Measurements from ENCODE around the gene STARD10. TPM values are rescaled to one million over a fixed set of nuclear protein-coding genes. Genes with fewer than 3 reads are reported as not detected.

The STARD10 gene
- total RNA-seq, 2 experiments from 2014 or later = 10.5 to 12.9 TPM

DNA sequence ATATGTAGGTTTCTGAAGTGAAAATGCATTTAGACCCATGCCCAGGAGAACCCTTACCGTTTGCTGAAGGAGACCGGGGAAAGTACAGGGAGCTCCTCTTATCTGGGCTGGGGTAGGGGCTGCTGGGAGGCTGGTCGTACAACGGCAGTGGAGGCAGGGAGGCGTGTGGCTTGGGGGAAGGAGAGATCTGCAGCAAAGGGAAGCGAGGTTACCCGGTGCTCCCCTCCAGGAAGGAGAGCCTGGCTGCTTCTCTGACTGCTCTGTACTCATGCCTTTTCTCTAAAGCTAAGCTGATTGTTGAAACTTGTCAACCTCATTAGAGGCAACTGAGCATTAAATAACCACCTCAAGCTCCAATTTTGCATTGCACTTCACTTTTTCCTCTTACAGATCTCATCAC is 47.5 kb upstream of the STARD10 start:
- H3K4me1 ChIP-seq (ENCODE audit: insufficient read depth, low read length) = no peaks in the 10 kb centered on the region
- CTCF ChIA-PET = interaction anchor here (0.6 to 2.2 kb wide), 3 partner anchors 10 to 160 kb away, joined by 3 to 7 read pairs (median 4); no protein-coding TSS in a partner anchor
- no peaks in the 10 kb centered on the region for H3K27me3 Mint-ChIP-seq
- no peak overlapping the region for H3K4me3 ChIP-seq (ENCODE audit: low read length)
- no peak overlapping the region for H3K27ac Mint-ChIP-seq
- H3K9me3 ChIP-seq (ENCODE audit: control insufficient read depth in 1 of 2, insufficient read depth in 1 of 2, low read length in 2 of 2) = no peaks in the 10 kb centered on the region
- H3K4me1 Mint-ChIP-seq (ENCODE audit: low read depth) = peaks cover 7% of the 10 kb centered on the region
- ATAC-seq (ENCODE audit: poor library complexity) = no peak
- H3K27ac ChIP-seq (ENCODE audit: low read depth in 1 of 2, low read length in 2 of 2) = no peak overlapping the region
- H3K27me3 ChIP-seq (ENCODE audit: control insufficient read depth in 1 of 2, insufficient read depth in 2 of 2, low read length in 2 of 2) = no peaks in the 10 kb centered on the region
- DNase-seq = no peak
- POLR2A ChIA-PET = interaction anchor here (1.1 to 1.2 kb wide), 2 partner anchors 49 to 119 kb away, joined by 3 to 5 read pairs; no protein-coding TSS in a partner anchor
- intact Hi-C loops (cut with DNase I, micrococcal nuclease) = no loop called here
- H3K36me3 Mint-ChIP-seq (ENCODE audit: low read depth) = peaks cover 72% of the 10 kb centered on the region
- H3K4me3 Mint-ChIP-seq = no peak overlapping the region
- TF ChIP-seq, protein P1, sequence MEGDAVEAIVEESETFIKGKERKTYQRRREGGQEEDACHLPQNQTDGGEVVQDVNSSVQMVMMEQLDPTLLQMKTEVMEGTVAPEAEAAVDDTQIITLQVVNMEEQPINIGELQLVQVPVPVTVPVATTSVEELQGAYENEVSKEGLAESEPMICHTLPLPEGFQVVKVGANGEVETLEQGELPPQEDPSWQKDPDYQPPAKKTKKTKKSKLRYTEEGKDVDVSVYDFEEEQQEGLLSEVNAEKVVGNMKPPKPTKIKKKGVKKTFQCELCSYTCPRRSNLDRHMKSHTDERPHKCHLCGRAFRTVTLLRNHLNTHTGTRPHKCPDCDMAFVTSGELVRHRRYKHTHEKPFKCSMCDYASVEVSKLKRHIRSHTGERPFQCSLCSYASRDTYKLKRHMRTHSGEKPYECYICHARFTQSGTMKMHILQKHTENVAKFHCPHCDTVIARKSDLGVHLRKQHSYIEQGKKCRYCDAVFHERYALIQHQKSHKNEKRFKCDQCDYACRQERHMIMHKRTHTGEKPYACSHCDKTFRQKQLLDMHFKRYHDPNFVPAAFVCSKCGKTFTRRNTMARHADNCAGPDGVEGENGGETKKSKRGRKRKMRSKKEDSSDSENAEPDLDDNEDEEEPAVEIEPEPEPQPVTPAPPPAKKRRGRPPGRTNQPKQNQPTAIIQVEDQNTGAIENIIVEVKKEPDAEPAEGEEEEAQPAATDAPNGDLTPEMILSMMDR (IDR thresholded peaks at IDR 0.05) = no peak
- H3K9me3 Mint-ChIP-seq = no peaks in the 10 kb centered on the region
- H3K36me3 ChIP-seq (ENCODE audit: insufficient read depth, low read length) = peaks cover 63% of the 10 kb centered on the region

DNA sequence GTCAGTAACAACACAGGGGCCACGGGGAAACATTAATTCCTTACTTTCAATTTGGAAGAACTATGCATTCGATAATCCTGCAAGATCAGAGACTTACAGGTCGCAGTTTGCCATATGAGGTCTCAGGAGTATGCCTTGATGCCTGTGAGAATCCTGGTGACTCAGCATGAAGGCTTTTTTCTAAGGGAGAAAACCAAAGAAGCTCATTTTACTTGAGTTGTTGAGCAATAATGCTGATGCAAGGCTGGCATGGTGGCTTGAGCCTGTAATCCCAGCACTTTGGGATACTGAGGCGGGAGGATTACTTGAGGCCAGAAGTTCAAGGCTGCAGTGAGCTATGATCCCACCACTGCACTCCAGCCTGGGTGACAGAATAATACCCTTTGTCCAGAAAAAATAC is 46.9 kb upstream of the STARD10 start:
- TF ChIP-seq, protein P1 (IDR thresholded peaks at IDR 0.05) = no peak
- H3K36me3 ChIP-seq (ENCODE audit: insufficient read depth, low read length) = peaks cover 61% of the 10 kb centered on the region
- CTCF ChIA-PET = interaction anchor here (2.2 kb wide), 1 partner anchor 9 kb away, joined by 7 read pairs; no protein-coding TSS in a partner anchor
- intact Hi-C loops (cut with DNase I, micrococcal nuclease) = no loop called here
- ATAC-seq (ENCODE audit: poor library complexity) (no peak), DNase-seq (no peak)
- Mint-ChIP-seq H3K27ac (no peak overlapping the region), H3K4me3 (no peak overlapping the region), H3K27me3 (no peaks in the 10 kb centered on the region), H3K9me3 (no peaks in the 10 kb centered on the region), H3K4me1 (ENCODE audit: low read depth) (peaks cover 7% of the 10 kb centered on the region), H3K36me3 (ENCODE audit: low read depth) (peaks cover 70% of the 10 kb centered on the region)
- H3K9me3 ChIP-seq (ENCODE audit: control insufficient read depth in 1 of 2, insufficient read depth in 1 of 2, low read length in 2 of 2) = no peaks in the 10 kb centered on the region
- POLR2A ChIA-PET = interaction anchor here (1.1 to 1.2 kb wide), 2 partner anchors 48 to 119 kb away, joined by 3 to 5 read pairs; no protein-coding TSS in a partner anchor
- H3K27me3 ChIP-seq (ENCODE audit: control insufficient read depth in 1 of 2, insufficient read depth in 2 of 2, low read length in 2 of 2) = no peaks in the 10 kb centered on the region
- H3K27ac ChIP-seq (ENCODE audit: low read depth in 1 of 2, low read length in 2 of 2) = no peak overlapping the region
- no peaks in the 10 kb centered on the region for H3K4me1 ChIP-seq (ENCODE audit: insufficient read depth, low read length)
- no peak overlapping the region for H3K4me3 ChIP-seq (ENCODE audit: low read length)

DNA sequence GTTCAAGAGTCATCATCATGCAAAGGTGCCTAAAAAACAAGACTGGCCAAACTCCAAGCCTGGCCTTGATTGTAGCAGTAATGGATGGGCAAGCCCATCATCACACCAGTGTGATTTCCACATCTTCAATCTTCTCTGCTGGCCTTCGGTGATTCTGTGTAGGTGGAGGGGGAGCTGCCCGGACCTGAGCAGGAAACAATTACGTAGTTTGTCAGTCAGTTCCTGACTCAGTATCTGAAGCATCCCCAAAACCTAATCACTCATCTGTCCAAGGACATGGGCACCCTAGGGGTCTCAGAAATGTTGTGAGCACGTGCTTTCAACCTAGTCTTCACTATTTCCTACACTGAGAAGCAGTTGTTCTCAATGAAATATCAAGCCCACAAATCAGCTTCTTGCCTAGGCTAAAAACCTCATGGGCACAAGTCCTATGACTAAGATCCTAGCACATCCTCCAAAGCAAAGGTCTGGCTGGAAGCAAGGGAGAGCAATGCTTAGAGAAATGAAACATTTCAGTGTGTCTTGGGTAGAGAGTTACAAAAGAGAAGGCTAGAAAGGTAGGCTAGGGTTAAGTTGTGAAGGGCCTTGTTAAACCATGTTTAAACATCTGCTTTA is 45.0 kb upstream of the STARD10 start:
- H3K4me1 Mint-ChIP-seq (ENCODE audit: low read depth) = peaks cover 7% of the 10 kb centered on the region
- ChIA-PET CTCF (no interaction called here), POLR2A (no interaction called here)
- no peak overlapping the region for H3K27ac ChIP-seq (ENCODE audit: low read depth in 1 of 2, low read length in 2 of 2)
- H3K4me3 Mint-ChIP-seq = no peak overlapping the region
- H3K27ac Mint-ChIP-seq = peak overlapping the region; percentile 41
- no peaks in the 10 kb centered on the region for H3K9me3 ChIP-seq (ENCODE audit: control insufficient read depth in 1 of 2, insufficient read depth in 1 of 2, low read length in 2 of 2)
- DNase-seq (no peak), ATAC-seq (ENCODE audit: poor library complexity) (no peak)
- TF ChIP-seq, protein P1 (IDR thresholded peaks at IDR 0.05) = no peak
- H3K36me3 ChIP-seq (ENCODE audit: insufficient read depth, low read length) = peaks cover 60% of the 10 kb centered on the region
- H3K9me3 Mint-ChIP-seq = no peaks in the 10 kb centered on the region
- H3K4me1 ChIP-seq (ENCODE audit: insufficient read depth, low read length) = no peaks in the 10 kb centered on the region
- no peaks in the 10 kb centered on the region for H3K27me3 Mint-ChIP-seq
- no peak overlapping the region for H3K4me3 ChIP-seq (ENCODE audit: low read length)
- no peaks in the 10 kb centered on the region for H3K27me3 ChIP-seq (ENCODE audit: control insufficient read depth in 1 of 2, insufficient read depth in 2 of 2, low read length in 2 of 2)
- peaks cover 61% of the 10 kb centered on the region for H3K36me3 Mint-ChIP-seq (ENCODE audit: low read depth)
- intact Hi-C loops (cut with DNase I, micrococcal nuclease) = no loop called here

Data from CD4-positive, alpha-beta T cell (primary cell).